T-cell (primary cell): ENCODE measurements around the gene OR51B2. TPM values are rescaled to one million over a fixed set of nuclear protein-coding genes. Genes with fewer than 3 reads are reported as not detected.
"Not testable (repeated sequence)": the region's sequence is repeated elsewhere in the genome, so short reads cannot be mapped to it uniquely, and the experiment has no call there.

Experiments used
- ATAC-seq, 4 experiments: fragments of 200-7000 bp in 3 of 4; fragments of 150-1000 bp in 1 of 4; cut with Tn5 transposase; replicated peaks in 1 of 4; 1 replicate in 3 of 4; 2 replicates in 1 of 4; pipeline ENCODE4 v1.10.0; 2021; ENCODE audit warnings: moderate library complexity in 3 of 4, mild to moderate bottlenecking in 2 of 4, moderate number of reproducible peaks in 1 of 4
- CTCF ChIA-PET, 2 donors: fragments of 300-600 bp; sonication (Branson Sonifier 250); formaldehyde crosslinking; loops; one replicate each; lab custom pipeline; 2022; ENCODE audit warnings: antibody characterized with exemption in 2 of 2; lab: Charles Lee
- POLR2A ChIA-PET, 2 donors: fragments of 300-600 bp; sonication (Branson Sonifier 250); formaldehyde crosslinking; loops; one replicate each; lab custom pipeline; 2022; ENCODE audit warnings: antibody characterized with exemption in 2 of 2; lab: Charles Lee
- DNase-seq, 35 experiments: peaks; one replicate each; pipeline versions ENCODE4 v3.0.0 to v3.0.0-alpha.2; 2013 to 2023
- H3K27ac ChIP-seq: one replicate; pipeline ENCODE4 v1.5.1; 2013; ENCODE audit warnings: low read length
- H3K27me3 ChIP-seq, 2 experiments: replicated peaks in 1 of 2; 1 replicate in 1 of 2; 2 replicates in 1 of 2; pipeline versions ENCODE4 v1.6.1 to v1.7.0; 2013; ENCODE audit warnings: low read length in 1 of 2, mixed read lengths in 1 of 2; ENCODE audit not compliant: control insufficient read depth in 2 of 2, insufficient read depth in 2 of 2; ENCODE audit errors: extremely low read depth in 1 of 2
- H3K36me3 ChIP-seq, 2 donors: 1 replicate in 1 of 2; 2 replicates in 1 of 2; pipeline versions ENCODE4 v1.6.1 to v1.7.0; 2013; ENCODE audit warnings: low read length in 1 of 2; ENCODE audit not compliant: control insufficient read depth in 2 of 2, insufficient read depth in 1 of 2; ENCODE audit errors: extremely low read depth in 1 of 2
- H3K4me1 ChIP-seq, 2 experiments: 1 replicate in 1 of 2; 2 replicates in 1 of 2; pipeline versions ENCODE4 v1.6.1 to v1.7.0; 2013; ENCODE audit warnings: low read length in 2 of 2, mixed read lengths in 1 of 2; ENCODE audit not compliant: insufficient read depth in 2 of 2, control insufficient read depth in 1 of 2; ENCODE audit errors: extremely low read depth in 1 of 2
- H3K4me3 ChIP-seq, 2 donors: 1 replicate in 1 of 2; 2 replicates in 1 of 2; pipeline versions ENCODE4 v1.5.1 to v1.7.0; 2013; ENCODE audit warnings: mild to moderate bottlenecking in 2 of 2, low read length in 1 of 2, moderate library complexity in 1 of 2; ENCODE audit not compliant: control insufficient read depth in 1 of 2; ENCODE audit errors: extremely low read depth in 1 of 2
- H3K9me3 ChIP-seq: 2 replicates; pipeline ENCODE4 v1.7.0; 2013
- H3K27ac Mint-ChIP-seq, 2 donors: one replicate each; pipeline ENCODE4 v1.8.0; 2020 to 2021; ENCODE audit warnings: mild to moderate bottlenecking in 2 of 2, mixed read lengths in 2 of 2
- H3K27me3 Mint-ChIP-seq, 2 donors: one replicate each; pipeline ENCODE4 v1.8.0; 2021 to 2022; ENCODE audit warnings: mixed read lengths in 2 of 2
- H3K36me3 Mint-ChIP-seq: one replicate; pipeline ENCODE4 v1.8.0; 2021; ENCODE audit warnings: mixed read lengths
- H3K4me1 Mint-ChIP-seq, 3 donors: one replicate each; pipeline ENCODE4 v1.8.0; 2020 to 2022; ENCODE audit warnings: mixed read lengths in 3 of 3, mild to moderate bottlenecking in 1 of 3
- H3K4me3 Mint-ChIP-seq, 3 donors: one replicate each; pipeline ENCODE4 v1.8.0; 2020 to 2022; ENCODE audit warnings: mild to moderate bottlenecking in 3 of 3, mixed read lengths in 3 of 3, moderate library complexity in 3 of 3
- H3K9me3 Mint-ChIP-seq, 3 donors: one replicate each; pipeline ENCODE4 v1.8.0; 2020 to 2022; ENCODE audit warnings: mixed read lengths in 3 of 3
- WGBS: methylation state at CpG from one replicate; pipeline ENCODE4 v1.1.5; 2013; ENCODE audit warnings: missing lambda C conversion rate; ENCODE audit not compliant: insufficient coverage; 5-methylcytosine and 5-hydroxymethylcytosine counted together
- total RNA-seq, 35 experiments: library from RNA in 6 of 35; stranded (reverse) in 6 of 35; fragments of 120-200 nt in 1 of 35; gene quantifications; one replicate each; pipeline versions ENCODE4 v1.2.1 to v1.2.4 and lab custom pipeline; 2013 to 2026

OR51B2 gene
- total RNA-seq, 5 donors from 2014 or later (not counting 1 experiment from before 2014, with no cell fraction given), result not detected

DNA sequence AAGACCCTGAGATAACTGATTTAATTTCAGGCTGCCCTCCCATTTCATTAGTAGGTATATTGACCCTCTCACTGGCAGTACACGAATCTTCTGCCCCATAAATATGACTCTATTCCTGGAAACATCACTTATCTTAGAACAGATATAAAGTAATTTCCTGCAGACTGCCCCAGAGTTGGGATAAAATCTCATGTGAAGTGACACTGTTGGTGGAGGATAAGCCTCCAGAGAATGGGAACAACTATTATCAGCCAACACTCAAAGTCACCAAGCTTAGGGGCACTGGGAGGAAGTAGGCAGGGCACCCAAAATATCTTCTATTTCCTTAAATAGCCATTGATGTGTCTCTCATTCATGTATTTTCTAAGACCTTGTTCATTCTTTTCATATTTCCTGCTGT, 11.1 kb upstream of the OR51B2 start:
- Mint-ChIP-seq H3K27me3 (peaks cover 0 to 15% of the 10 kb centered on the region in 2 donors), H3K36me3 (no peaks in the 10 kb centered on the region), H3K9me3 (no peaks in the 10 kb centered on the region), H3K27ac (no peak overlapping the region), H3K4me1 (no peaks in the 10 kb centered on the region), H3K4me3 (no peak overlapping the region)
- WGBS, result no CpG with 5 or more reads among the region's 1 CpG
- Histone ChIP-seq H3K27ac (no peak overlapping the region), H3K4me3 (no peak overlapping the region), H3K36me3 (no peaks in the 10 kb centered on the region), H3K27me3 (no peaks in the 10 kb centered on the region), H3K9me3 (no peaks in the 10 kb centered on the region), H3K4me1 (no peaks in the 10 kb centered on the region)
- POLR2A ChIA-PET, result no interaction called here
- no peak for ATAC-seq
- CTCF ChIA-PET, result no interaction called here
- DNase-seq, result no peak

DNA sequence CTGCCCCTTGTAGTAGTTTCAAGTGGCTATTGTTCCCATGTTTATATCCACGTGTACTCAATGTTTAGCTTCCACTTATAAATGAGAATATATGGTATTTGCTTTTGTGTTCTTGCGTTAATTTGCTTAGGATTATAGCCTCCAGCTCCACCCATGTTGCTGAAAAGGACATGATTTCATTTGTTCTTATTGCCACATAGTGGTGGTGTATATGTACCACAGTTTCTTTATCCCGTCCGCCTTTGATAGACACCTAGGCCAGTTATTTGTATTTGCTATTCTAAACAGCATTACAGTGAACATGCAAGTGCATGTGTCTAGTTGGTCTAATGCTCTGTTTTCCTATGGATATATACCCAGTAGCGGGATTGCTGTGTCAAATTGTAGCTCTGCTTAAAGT, 6.8 kb downstream of the OR51B2 start:
- no peaks in the 10 kb centered on the region for H3K4me1 Mint-ChIP-seq
- ATAC-seq (no peak), DNase-seq (no peak)
- no peaks in the 10 kb centered on the region for H3K4me1 ChIP-seq
- no peak overlapping the region for H3K4me3 Mint-ChIP-seq
- H3K9me3 Mint-ChIP-seq, result peaks cover 0 to 8% (median 3%) of the 10 kb centered on the region in 3 donors
- H3K9me3 ChIP-seq, result no peaks in the 10 kb centered on the region
- H3K27me3 ChIP-seq, result peaks cover 0 to 4% of the 10 kb centered on the region in 2 experiments
- no CpG with 5 or more reads among the region's 5 CpGs for WGBS
- no peak overlapping the region for H3K27ac ChIP-seq
- ChIA-PET CTCF (no interaction called here), POLR2A (no interaction called here)
- H3K36me3 Mint-ChIP-seq, result no peaks in the 10 kb centered on the region
- H3K36me3 ChIP-seq, result no peaks in the 10 kb centered on the region
- H3K27ac Mint-ChIP-seq, result no peak overlapping the region
- H3K4me3 ChIP-seq, result no peak overlapping the region
- no peaks in the 10 kb centered on the region for H3K27me3 Mint-ChIP-seq

DNA sequence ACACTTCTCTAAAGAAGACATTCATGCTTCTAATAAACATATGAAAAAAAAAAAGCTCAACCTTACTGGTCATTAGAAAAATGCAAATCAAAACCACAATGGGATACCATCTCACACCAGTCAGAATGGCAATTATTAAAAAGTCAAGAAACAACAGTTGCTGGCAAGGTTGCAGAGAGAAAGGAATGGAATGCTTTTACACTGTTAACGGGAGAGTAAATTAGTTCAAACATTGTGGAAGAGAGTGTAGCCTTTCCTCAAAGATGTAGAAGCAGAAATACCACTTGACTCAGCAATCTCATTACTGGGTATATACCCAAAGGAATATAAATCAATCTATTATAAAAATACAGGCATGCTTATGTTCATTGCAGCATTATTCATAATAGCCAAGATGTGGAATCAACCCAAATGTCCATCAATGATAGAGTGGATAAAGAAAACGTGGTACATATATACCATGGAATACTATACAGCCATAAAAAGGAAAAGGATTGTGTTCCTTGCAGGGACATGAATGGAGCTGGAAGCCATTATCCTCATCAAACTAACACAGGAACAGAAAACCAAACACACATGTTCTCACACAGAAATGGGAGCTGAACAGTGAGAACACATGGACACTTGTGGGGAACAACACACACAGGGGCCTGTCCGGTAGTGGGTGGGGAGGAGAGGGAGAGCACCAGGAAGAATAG, 10.6 kb downstream of the OR51B2 start:
- H3K27me3 ChIP-seq, H3K4me1 Mint-ChIP-seq, H3K4me1 ChIP-seq: not testable (repeated sequence)

DNA sequence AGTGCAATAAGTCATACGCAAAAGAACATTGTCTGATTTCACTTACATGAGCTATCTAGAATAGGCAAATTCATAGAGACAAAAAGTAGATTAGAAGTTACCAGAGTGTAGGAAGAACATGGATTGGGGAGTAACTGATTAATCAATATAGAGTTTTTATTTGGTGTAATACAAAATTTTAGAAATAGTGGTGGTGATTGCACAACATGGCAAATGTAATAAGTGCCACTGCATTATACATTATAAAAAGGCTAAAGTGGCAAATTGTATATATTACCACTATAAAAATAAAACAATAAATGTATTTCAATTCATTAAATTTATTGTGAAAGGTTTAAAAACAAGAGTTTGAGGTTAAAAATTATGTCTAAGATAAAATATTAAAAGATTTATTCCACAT, 13.7 kb downstream of the OR51B2 start:
- Histone ChIP-seq H3K4me1 (no peaks in the 10 kb centered on the region), H3K9me3 (no peaks in the 10 kb centered on the region), H3K27ac (no peak overlapping the region), H3K36me3 (no peaks in the 10 kb centered on the region), H3K27me3 (no peaks in the 10 kb centered on the region), H3K4me3 (no peak overlapping the region)
- Mint-ChIP-seq H3K4me1 (no peaks in the 10 kb centered on the region), H3K36me3 (no peaks in the 10 kb centered on the region), H3K9me3 (peaks cover 0 to 7% (median 3%) of the 10 kb centered on the region in 3 donors), H3K27me3 (peaks cover 0 to 2% of the 10 kb centered on the region in 2 donors), H3K4me3 (no peak overlapping the region), H3K27ac (no peak overlapping the region)
- ChIA-PET CTCF (no interaction called here), POLR2A (no interaction called here)
- no CpG with 5 or more reads among the region's 1 CpG for WGBS
- ATAC-seq (no peak), DNase-seq (no peak)

More for the DNA sequence above, 10.6 kb downstream of the OR51B2 start:
- H3K9me3 Mint-ChIP-seq, POLR2A ChIA-PET, H3K27ac ChIP-seq, H3K4me3 Mint-ChIP-seq, H3K36me3 Mint-ChIP-seq, ATAC-seq, H3K27ac Mint-ChIP-seq, DNase-seq, CTCF ChIA-PET, H3K27me3 Mint-ChIP-seq, H3K4me3 ChIP-seq, H3K9me3 ChIP-seq, H3K36me3 ChIP-seq: not testable (repeated sequence)
- no CpG with 5 or more reads among the region's 3 CpGs for WGBS

DNA sequence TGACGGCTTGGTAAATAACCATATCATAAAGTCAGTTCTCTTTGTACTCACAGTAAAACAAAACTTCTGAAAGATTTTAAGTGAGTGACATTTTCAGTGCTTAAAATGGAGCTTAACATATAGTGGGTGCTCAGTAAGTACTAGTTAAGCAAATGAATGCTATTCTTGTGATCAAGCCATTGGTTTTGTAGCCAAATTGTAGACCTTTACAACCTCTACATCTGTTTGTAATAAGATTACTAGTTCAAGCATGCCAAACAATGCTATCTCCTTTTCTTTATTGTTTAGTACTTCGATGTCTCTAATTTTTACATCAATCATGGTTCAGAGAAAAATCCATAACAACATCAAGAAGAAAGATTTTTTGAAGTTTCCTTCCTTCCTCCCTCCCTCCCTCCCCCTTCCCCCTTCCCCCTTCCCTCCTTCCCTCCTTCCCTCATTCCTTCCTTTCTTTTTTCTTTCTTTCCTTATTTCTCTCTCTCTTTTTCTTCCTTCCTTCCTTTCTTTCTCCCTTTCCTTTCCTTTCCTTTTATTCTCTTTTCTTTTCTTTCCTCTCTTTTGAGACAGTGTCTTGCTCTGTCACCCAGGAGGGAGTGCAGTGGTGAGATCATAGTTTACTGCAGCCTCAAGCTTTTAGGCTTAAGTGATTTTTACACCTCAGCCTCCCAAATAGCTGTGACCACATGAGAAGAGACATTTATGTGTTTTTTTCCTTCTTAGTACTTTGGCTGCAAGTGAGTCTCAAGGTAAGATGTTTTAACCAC, 16.7 kb downstream of the OR51B2 start:
- H3K36me3 ChIP-seq, result no peaks in the 10 kb centered on the region
- DNase-seq, result no peak
- H3K36me3 Mint-ChIP-seq, result no peaks in the 10 kb centered on the region
- no peak for ATAC-seq
- H3K4me3 ChIP-seq, result no peak overlapping the region
- H3K9me3 Mint-ChIP-seq, result peaks cover 0 to 3% (median 0%) of the 10 kb centered on the region in 3 donors
- H3K4me3 Mint-ChIP-seq, result no peak overlapping the region
- H3K9me3 ChIP-seq, result no peaks in the 10 kb centered on the region
- H3K4me1 ChIP-seq, result no peaks in the 10 kb centered on the region
- H3K4me1 Mint-ChIP-seq, result no peaks in the 10 kb centered on the region
- H3K27ac Mint-ChIP-seq, result no peak overlapping the region
- no CpG with 5 or more reads among the region's 2 CpGs for WGBS
- ChIA-PET POLR2A (no interaction called here), CTCF (no interaction called here)
- peaks cover 0 to 2% of the 10 kb centered on the region in 2 donors for H3K27me3 Mint-ChIP-seq
- no peak overlapping the region for H3K27ac ChIP-seq
- no peaks in the 10 kb centered on the region for H3K27me3 ChIP-seq

DNA sequence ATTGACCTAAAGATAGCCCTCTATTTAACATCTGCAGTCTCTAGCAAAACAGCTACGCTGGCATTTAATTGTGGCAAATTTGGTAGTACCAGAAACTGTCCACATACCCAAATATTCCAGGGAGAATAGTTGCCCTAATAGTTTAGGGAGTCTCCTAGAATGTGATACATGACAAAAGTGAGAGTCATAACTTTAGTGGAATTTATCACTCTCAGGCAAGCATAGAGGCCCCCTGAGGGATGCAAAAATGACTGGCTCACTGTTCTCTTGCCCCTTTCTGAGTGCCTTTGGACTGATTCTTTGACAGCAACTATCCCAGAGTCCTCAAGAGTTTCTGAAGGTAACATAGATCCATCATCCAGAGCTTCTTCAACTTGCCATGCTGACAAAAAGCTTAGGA, 20.1 kb downstream of the OR51B2 start:
- no CpG with 5 or more reads among the region's 1 CpG for WGBS
- no peaks in the 10 kb centered on the region for H3K4me1 Mint-ChIP-seq
- ATAC-seq (no peak), DNase-seq (no peak)
- Histone ChIP-seq H3K4me1 (no peaks in the 10 kb centered on the region), H3K9me3 (no peaks in the 10 kb centered on the region), H3K27me3 (no peaks in the 10 kb centered on the region), H3K27ac (no peak overlapping the region), H3K36me3 (no peaks in the 10 kb centered on the region), H3K4me3 (no peak overlapping the region)
- H3K27me3 Mint-ChIP-seq, result peaks cover 2 to 8% of the 10 kb centered on the region in 2 donors
- H3K36me3 Mint-ChIP-seq, result no peaks in the 10 kb centered on the region
- POLR2A ChIA-PET, result interaction anchor here in 1 of 2 donors (0.6 kb wide), 1 partner anchor 1551 kb away, joined by 3 read pairs; no protein-coding TSS in a partner anchor
- H3K4me3 Mint-ChIP-seq, result no peak overlapping the region
- CTCF ChIA-PET, result no interaction called here
- H3K9me3 Mint-ChIP-seq, result peaks cover 0 to 7% (median 0%) of the 10 kb centered on the region in 3 donors
- H3K27ac Mint-ChIP-seq, result no peak overlapping the region
